ENCODE results near the gene RNF152.

The RNF152 gene

DNA sequence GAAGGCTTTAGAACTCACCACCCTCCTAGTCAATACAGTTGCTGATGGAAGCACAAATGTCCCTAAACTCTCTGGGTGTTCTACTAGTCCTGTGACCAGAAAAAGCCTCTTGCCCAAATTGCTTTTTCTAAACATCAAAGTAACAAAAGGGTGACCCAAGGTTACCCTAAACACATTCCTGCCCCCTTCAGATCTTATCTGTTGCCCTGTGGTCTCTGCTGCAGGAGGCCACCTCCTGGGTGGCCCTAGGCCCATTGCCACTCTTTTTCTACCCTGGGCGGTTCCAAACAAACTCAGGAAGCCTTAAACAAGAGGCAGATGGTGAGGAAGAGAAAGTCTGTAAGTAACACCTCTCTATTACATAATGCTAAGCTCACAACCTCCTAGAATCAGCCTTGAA is 3.3 kb downstream of the RNF152 start:
- TF ChIP-seq, protein P1, sequence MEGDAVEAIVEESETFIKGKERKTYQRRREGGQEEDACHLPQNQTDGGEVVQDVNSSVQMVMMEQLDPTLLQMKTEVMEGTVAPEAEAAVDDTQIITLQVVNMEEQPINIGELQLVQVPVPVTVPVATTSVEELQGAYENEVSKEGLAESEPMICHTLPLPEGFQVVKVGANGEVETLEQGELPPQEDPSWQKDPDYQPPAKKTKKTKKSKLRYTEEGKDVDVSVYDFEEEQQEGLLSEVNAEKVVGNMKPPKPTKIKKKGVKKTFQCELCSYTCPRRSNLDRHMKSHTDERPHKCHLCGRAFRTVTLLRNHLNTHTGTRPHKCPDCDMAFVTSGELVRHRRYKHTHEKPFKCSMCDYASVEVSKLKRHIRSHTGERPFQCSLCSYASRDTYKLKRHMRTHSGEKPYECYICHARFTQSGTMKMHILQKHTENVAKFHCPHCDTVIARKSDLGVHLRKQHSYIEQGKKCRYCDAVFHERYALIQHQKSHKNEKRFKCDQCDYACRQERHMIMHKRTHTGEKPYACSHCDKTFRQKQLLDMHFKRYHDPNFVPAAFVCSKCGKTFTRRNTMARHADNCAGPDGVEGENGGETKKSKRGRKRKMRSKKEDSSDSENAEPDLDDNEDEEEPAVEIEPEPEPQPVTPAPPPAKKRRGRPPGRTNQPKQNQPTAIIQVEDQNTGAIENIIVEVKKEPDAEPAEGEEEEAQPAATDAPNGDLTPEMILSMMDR (conservative IDR thresholded peaks at IDR 0.05; ENCODE audit: low read length): no peak
- no peak overlapping the region for H3K4me3 ChIP-seq (ENCODE audit: low read length)
- no peak for DNase-seq (ENCODE audit: low read depth)

GRCh38 chr18:61888622-61889021 is 4.2 kb downstream of the RNF152 start:
- DNase-seq (ENCODE audit: low read depth): no peak
- TF ChIP-seq, protein P1 (conservative IDR thresholded peaks at IDR 0.05; ENCODE audit: low read length): no peak
- H3K4me3 ChIP-seq (ENCODE audit: low read length): no peak overlapping the region

- no peak for DNase-seq (ENCODE audit: low read depth)
- TF ChIP-seq, protein P1 (conservative IDR thresholded peaks at IDR 0.05; ENCODE audit: low read length): no peak
- no peak overlapping the region for H3K4me3 ChIP-seq (ENCODE audit: low read length)
Observed at GRCh38 chr18:61887838-61888237, 5.0 kb downstream of the RNF152 start.

DNA sequence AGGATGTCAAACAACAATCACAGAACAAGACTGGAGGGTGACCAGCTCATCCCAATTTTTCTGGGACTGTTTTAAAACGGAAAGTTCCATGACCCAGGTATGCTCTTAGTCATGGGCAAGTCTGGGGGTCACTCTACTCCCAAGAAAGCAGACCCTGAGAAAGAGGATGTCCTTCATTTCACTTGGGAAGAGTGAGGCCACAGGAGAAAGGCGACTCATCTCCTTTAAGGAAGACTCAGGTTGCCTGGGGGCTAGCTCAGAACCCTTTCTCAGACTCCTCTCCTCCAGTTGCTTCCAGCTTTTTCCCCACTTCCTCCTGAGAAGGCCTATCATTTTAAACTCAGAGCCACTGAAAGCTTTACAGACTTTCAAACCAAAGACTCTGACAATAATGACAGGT is 9.3 kb downstream of the RNF152 start:
- no peak for DNase-seq (ENCODE audit: low read depth)
- H3K4me3 ChIP-seq (ENCODE audit: low read length): no peak overlapping the region
- TF ChIP-seq, protein P1 (conservative IDR thresholded peaks at IDR 0.05; ENCODE audit: low read length): no peak

GRCh38 chr18:61882296-61883004 is 10.4 kb downstream of the RNF152 start:
- TF ChIP-seq, protein P1 (conservative IDR thresholded peaks at IDR 0.05; ENCODE audit: low read length): no peak
- H3K4me3 ChIP-seq (ENCODE audit: low read length): no peak overlapping the region
- DNase-seq (ENCODE audit: low read depth): peak; percentile 62

- H3K4me3 ChIP-seq (ENCODE audit: low read length): no peak overlapping the region
- DNase-seq (ENCODE audit: low read depth): no peak
- TF ChIP-seq, protein P1 (conservative IDR thresholded peaks at IDR 0.05; ENCODE audit: low read length): no peak
Observed at GRCh38 chr18:61876899-61877298, 15.9 kb downstream of the RNF152 start.

DNA sequence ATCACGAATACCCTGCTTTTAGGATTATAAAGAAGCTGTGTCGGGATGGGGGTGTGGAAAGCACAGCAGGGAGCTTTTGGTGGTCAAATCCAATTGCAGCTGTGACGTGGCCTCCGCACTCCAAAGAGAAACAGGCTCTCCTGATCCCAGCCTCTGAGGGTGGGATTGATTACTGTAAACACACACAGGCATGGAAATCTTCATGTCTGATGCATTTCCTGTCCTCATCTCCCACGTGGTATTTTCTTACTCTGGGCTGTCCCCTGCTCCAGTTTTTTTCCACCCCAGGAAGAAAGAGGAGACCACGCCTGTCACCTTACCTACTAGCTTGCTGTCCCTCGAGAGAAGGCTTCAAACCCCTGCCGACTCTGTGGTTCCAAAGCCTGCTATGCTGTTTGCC is 22.7 kb downstream of the RNF152 start:
- DNase-seq (ENCODE audit: low read depth): peak; percentile 59
- TF ChIP-seq, protein P1 (conservative IDR thresholded peaks at IDR 0.05; ENCODE audit: low read length): no peak
- no peak overlapping the region for H3K4me3 ChIP-seq (ENCODE audit: low read length)

All from AG10803 (cell line).